Gastroesophageal sphincter (tissue), 3 donors: Measurements from ENCODE around the gene KIAA1217.

Source experiments
- EP300 ChIP-seq: sonication (generic); formaldehyde crosslinking; IDR thresholded peaks from one replicate; pipeline ENCODE4 v1.6.1; 2017; ENCODE audit warnings: antibody characterized with exemption, mild to moderate bottlenecking
- POLR2A ChIP-seq, 2 donors: fragments of 450-650 bp; IDR thresholded peaks; one replicate each; pipeline ENCODE4 v1.6.1; 2017; ENCODE audit warnings: antibody characterized with exemption in 2 of 2, mild to moderate bottlenecking in 2 of 2, moderate library complexity in 1 of 2
- POLR2AphosphoS5 ChIP-seq: sonication (generic); formaldehyde crosslinking; IDR thresholded peaks from one replicate; pipeline ENCODE4 v1.6.1; 2017; ENCODE audit warnings: antibody characterized with exemption
- TF ChIP-seq, protein P1 (sequence below), 4 experiments: fragments of 200-600 bp in 2 of 4; fragments of 450-650 bp in 2 of 4; sonication (generic) in 1 of 4; IDR thresholded peaks; one replicate each; pipeline ENCODE4 v1.5.1; 2017 to 2019; ENCODE audit warnings: antibody characterized with exemption in 4 of 4, mild to moderate bottlenecking in 2 of 4, moderate library complexity in 2 of 4

DNA sequence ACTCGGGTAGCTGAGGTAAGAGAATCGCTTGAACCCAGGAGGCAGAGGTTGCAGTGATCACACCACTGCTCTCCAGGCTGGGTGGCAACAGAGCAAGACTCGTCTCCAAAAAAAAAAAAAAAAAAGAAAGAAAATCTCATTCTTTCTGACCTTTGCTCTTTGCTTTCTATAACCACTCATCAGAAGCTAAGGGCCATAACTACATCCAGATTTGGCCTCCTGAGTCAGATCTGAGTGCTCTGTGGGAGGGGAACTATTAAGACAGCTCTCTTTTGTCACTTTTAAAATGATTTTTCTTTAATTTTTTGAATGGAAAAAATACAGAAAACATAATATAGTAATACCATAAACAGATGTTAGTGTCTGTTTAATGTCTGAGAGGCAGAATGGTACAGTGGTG lies 210.1 kb downstream of the KIAA1217 start:
- TF ChIP-seq, protein P1, sequence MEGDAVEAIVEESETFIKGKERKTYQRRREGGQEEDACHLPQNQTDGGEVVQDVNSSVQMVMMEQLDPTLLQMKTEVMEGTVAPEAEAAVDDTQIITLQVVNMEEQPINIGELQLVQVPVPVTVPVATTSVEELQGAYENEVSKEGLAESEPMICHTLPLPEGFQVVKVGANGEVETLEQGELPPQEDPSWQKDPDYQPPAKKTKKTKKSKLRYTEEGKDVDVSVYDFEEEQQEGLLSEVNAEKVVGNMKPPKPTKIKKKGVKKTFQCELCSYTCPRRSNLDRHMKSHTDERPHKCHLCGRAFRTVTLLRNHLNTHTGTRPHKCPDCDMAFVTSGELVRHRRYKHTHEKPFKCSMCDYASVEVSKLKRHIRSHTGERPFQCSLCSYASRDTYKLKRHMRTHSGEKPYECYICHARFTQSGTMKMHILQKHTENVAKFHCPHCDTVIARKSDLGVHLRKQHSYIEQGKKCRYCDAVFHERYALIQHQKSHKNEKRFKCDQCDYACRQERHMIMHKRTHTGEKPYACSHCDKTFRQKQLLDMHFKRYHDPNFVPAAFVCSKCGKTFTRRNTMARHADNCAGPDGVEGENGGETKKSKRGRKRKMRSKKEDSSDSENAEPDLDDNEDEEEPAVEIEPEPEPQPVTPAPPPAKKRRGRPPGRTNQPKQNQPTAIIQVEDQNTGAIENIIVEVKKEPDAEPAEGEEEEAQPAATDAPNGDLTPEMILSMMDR (IDR thresholded peaks at IDR 0.05) = no peak
- TF ChIP-seq EP300 (no peak), POLR2A (IDR thresholded peaks at IDR 0.05) (no peak), POLR2AphosphoS5 (no peak)
